Measurements from ENCODE around the gene GGPS1.
"Not testable (repeated sequence)": the region's sequence is repeated elsewhere in the genome, so short reads cannot be mapped to it uniquely, and the experiment has no call there.

- TF ChIP-seq, protein P1, sequence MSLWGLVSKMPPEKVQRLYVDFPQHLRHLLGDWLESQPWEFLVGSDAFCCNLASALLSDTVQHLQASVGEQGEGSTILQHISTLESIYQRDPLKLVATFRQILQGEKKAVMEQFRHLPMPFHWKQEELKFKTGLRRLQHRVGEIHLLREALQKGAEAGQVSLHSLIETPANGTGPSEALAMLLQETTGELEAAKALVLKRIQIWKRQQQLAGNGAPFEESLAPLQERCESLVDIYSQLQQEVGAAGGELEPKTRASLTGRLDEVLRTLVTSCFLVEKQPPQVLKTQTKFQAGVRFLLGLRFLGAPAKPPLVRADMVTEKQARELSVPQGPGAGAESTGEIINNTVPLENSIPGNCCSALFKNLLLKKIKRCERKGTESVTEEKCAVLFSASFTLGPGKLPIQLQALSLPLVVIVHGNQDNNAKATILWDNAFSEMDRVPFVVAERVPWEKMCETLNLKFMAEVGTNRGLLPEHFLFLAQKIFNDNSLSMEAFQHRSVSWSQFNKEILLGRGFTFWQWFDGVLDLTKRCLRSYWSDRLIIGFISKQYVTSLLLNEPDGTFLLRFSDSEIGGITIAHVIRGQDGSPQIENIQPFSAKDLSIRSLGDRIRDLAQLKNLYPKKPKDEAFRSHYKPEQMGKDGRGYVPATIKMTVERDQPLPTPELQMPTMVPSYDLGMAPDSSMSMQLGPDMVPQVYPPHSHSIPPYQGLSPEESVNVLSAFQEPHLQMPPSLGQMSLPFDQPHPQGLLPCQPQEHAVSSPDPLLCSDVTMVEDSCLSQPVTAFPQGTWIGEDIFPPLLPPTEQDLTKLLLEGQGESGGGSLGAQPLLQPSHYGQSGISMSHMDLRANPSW (CRISPR knock-in tag; conservative IDR thresholded peaks at IDR 0.05; ENCODE audit: low read depth), result not testable (repeated sequence)
- TF ChIP-seq, protein P2, sequence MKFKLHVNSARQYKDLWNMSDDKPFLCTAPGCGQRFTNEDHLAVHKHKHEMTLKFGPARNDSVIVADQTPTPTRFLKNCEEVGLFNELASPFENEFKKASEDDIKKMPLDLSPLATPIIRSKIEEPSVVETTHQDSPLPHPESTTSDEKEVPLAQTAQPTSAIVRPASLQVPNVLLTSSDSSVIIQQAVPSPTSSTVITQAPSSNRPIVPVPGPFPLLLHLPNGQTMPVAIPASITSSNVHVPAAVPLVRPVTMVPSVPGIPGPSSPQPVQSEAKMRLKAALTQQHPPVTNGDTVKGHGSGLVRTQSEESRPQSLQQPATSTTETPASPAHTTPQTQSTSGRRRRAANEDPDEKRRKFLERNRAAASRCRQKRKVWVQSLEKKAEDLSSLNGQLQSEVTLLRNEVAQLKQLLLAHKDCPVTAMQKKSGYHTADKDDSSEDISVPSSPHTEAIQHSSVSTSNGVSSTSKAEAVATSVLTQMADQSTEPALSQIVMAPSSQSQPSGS (CRISPR knock-in tag; IDR thresholded peaks at IDR 0.05; ENCODE audit: borderline replicate concordance, low read depth), result not testable (repeated sequence)
- not testable (repeated sequence) for TF ChIP-seq CTCF (IDR thresholded peaks at IDR 0.05); TEAD1 (CRISPR knock-in tag; IDR thresholded peaks at IDR 0.05); NFYB (CRISPR knock-in tag; conservative IDR thresholded peaks at IDR 0.05; ENCODE audit: low read depth)
- TF ChIP-seq, protein P3, sequence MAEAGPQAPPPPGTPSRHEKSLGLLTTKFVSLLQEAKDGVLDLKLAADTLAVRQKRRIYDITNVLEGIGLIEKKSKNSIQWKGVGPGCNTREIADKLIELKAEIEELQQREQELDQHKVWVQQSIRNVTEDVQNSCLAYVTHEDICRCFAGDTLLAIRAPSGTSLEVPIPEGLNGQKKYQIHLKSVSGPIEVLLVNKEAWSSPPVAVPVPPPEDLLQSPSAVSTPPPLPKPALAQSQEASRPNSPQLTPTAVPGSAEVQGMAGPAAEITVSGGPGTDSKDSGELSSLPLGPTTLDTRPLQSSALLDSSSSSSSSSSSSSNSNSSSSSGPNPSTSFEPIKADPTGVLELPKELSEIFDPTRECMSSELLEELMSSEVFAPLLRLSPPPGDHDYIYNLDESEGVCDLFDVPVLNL (CRISPR knock-in tag; IDR thresholded peaks at IDR 0.05; ENCODE audit: borderline replicate concordance, low read depth), result not testable (repeated sequence)
Measured at GRCh38 chr1:235381955-235382739, 53.8 kb downstream of the GGPS1 start.
